NCI-H2029 (cell line): ENCODE results near the gene SIK3.
"Not testable (repeated sequence)": the region's sequence is repeated elsewhere in the genome, so short reads cannot be mapped to it uniquely, and the experiment has no call there.

Experiments used
- DNase-seq: peaks from one replicate; lab custom pipeline; 2025; lab: John Stamatoyannopoulos, UW

Gene SIK3

GRCh38 chr11:116838321-116839084 lies 259.7 kb downstream of the SIK3 start:
- DNase-seq: no peak

GRCh38 chr11:116837231-116838091 lies 260.8 kb downstream of the SIK3 start, which contains the start of gene APOA1:
APOA1 (minus strand) TSS chr11:116837622; CDS start chr11:116837387, 235 bp downstream.
- no peak for DNase-seq

- no peak for DNase-seq
Observed at GRCh38 chr11:116836632-116836991, 261.6 kb downstream of the SIK3 start.

- peak; percentile 94 for DNase-seq
Observed at GRCh38 chr11:116835791-116836631, 262.2 kb downstream of the SIK3 start.

GRCh38 chr11:116835042-116835772 lies 263.0 kb downstream of the SIK3 start:
- peak; percentile 29 for DNase-seq

GRCh38 chr11:116834535-116835041 lies 263.6 kb downstream of the SIK3 start:
- not testable (repeated sequence) for DNase-seq

GRCh38 chr11:116833816-116834534 lies 264.3 kb downstream of the SIK3 start:
- DNase-seq: no peak

GRCh38 chr11:116833491-116833815 lies 264.8 kb downstream of the SIK3 start:
- no peak for DNase-seq

- no peak for DNase-seq
Observed at GRCh38 chr11:116832350-116833290, 265.6 kb downstream of the SIK3 start.

GRCh38 chr11:116831790-116832349 lies 266.4 kb downstream of the SIK3 start:
- DNase-seq: no peak

- DNase-seq: no peak
Observed at GRCh38 chr11:116830184-116830912, 267.9 kb downstream of the SIK3 start.

GRCh38 chr11:116829525-116830183 lies 268.6 kb downstream of the SIK3 start, which contains the start of gene APOC3:
APOC3 (plus strand) TSS chr11:116829907; CDS start chr11:116830583, 676 bp downstream.
- DNase-seq: no peak

- no peak for DNase-seq
Observed at GRCh38 chr11:116828632-116829524, 269.4 kb downstream of the SIK3 start.

GRCh38 chr11:116827461-116827860 lies 270.8 kb downstream of the SIK3 start:
- no peak for DNase-seq

- no peak for DNase-seq
Observed at GRCh38 chr11:116826751-116827431, 271.3 kb downstream of the SIK3 start.
